ENCODE measurements around the gene NRXN2. TPM values are rescaled to one million over a fixed set of nuclear protein-coding genes. Genes with fewer than 3 reads are reported as not detected.

Gene NRXN2
- total RNA-seq, 3 donors from 2014 or later = 3.9 to 42.0 (median 6.9) TPM

GRCh38 chr11:64643920-64644646, 78.9 kb downstream of the NRXN2 start:
- H3K4me3 ChIP-seq = no peak overlapping the region

GRCh38 chr11:64643256-64643881, 79.6 kb downstream of the NRXN2 start:
- ATAC-seq (peak; percentile 40), DNase-seq (no peak)
- no peak for TF ChIP-seq CTCF (IDR thresholded peaks at IDR 0.05)
- Histone ChIP-seq H3K9me3 (no peaks in the 10 kb centered on the region), H3K36me3 (ENCODE audit: low read depth) (no peaks in the 10 kb centered on the region), H3K4me1 (ENCODE audit: low read depth) (no peaks in the 10 kb centered on the region), H3K4me3 (no peak overlapping the region)
- intact Hi-C loops (cut with DNase I, micrococcal nuclease) = no loop called here

More at GRCh38 chr11:64643920-64644646, 78.9 kb downstream of the NRXN2 start:
- intact Hi-C loops (cut with DNase I, micrococcal nuclease) = no loop called here
- H3K36me3 ChIP-seq (ENCODE audit: low read depth) = no peaks in the 10 kb centered on the region
- no peak for ATAC-seq
- DNase-seq = no peak
- H3K9me3 ChIP-seq = no peaks in the 10 kb centered on the region
- no peaks in the 10 kb centered on the region for H3K4me1 ChIP-seq (ENCODE audit: low read depth)
- TF ChIP-seq CTCF (IDR thresholded peaks at IDR 0.05) = no peak

- TF ChIP-seq CTCF (IDR thresholded peaks at IDR 0.05) = no peak
- intact Hi-C loops (cut with DNase I, micrococcal nuclease) = no loop called here
- no peaks in the 10 kb centered on the region for H3K36me3 ChIP-seq (ENCODE audit: low read depth)
These were observed 80.1 kb downstream of the NRXN2 start for GRCh38 chr11:64642871-64643255.

GRCh38 chr11:64642418-64642735, 80.6 kb downstream of the NRXN2 start:
- intact Hi-C loops (cut with DNase I, micrococcal nuclease) = no loop called here
- H3K36me3 ChIP-seq (ENCODE audit: low read depth) = no peaks in the 10 kb centered on the region
- H3K4me3 ChIP-seq = no peak overlapping the region
- peaks cover 6% of the 10 kb centered on the region for H3K4me1 ChIP-seq (ENCODE audit: low read depth)
- ATAC-seq (no peak), DNase-seq (no peak)
- no peaks in the 10 kb centered on the region for H3K9me3 ChIP-seq
- no peak for TF ChIP-seq CTCF (IDR thresholded peaks at IDR 0.05)

More at GRCh38 chr11:64642871-64643255, 80.1 kb downstream of the NRXN2 start:
- ATAC-seq = no peak
- Histone ChIP-seq H3K9me3 (no peaks in the 10 kb centered on the region), H3K4me3 (no peak overlapping the region), H3K4me1 (ENCODE audit: low read depth) (peaks cover 2% of the 10 kb centered on the region)
- DNase-seq = no peak

- H3K36me3 ChIP-seq (ENCODE audit: low read depth) = no peaks in the 10 kb centered on the region
- peaks cover 7% of the 10 kb centered on the region for H3K4me1 ChIP-seq (ENCODE audit: low read depth)
- no peaks in the 10 kb centered on the region for H3K9me3 ChIP-seq
- TF ChIP-seq CTCF (IDR thresholded peaks at IDR 0.05) = no peak
- ATAC-seq (no peak), DNase-seq (no peak)
- H3K4me3 ChIP-seq = no peak overlapping the region
- intact Hi-C loops (cut with DNase I, micrococcal nuclease) = no loop called here
These were observed 81.2 kb downstream of the NRXN2 start for GRCh38 chr11:64641596-64642417.
